ENCODE results near the gene BCL11A. TPM values are rescaled to one million over a fixed set of nuclear protein-coding genes. Genes with fewer than 3 reads are reported as not detected.

The BCL11A gene
- total and polyA plus RNA-seq, 2 of the 13 experiments (the other 11 are each of a cell fraction or from before 2014, with no cell fraction given), result not detected

DNA sequence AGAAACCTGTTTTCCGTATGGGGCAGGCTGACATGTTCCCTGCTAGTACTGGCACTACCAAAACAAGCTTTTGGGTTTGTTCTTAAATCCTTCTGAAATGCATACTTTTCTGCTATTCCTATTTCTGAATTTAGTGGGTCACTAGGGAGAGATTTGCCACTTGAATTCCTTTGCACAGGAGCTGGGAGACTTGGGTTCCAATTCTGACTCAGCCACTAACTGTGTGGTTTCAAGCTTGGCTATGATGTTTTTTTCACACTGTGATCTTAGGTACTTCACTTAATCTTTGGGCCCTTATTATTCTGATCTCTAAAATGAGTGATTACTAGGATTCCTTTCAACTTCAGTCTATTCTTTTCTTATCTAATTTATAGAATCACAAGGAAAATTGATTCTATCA is 105.5 kb downstream of the BCL11A start (continued):
- TF ChIP-seq HNRNPK (IDR thresholded peaks at IDR 0.05; ENCODE audit: low read depth, low read length, poor library complexity, severe bottlenecking), result no peak
- TF ChIP-seq, protein P1, sequence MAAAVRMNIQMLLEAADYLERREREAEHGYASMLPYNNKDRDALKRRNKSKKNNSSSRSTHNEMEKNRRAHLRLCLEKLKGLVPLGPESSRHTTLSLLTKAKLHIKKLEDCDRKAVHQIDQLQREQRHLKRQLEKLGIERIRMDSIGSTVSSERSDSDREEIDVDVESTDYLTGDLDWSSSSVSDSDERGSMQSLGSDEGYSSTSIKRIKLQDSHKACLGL (CRISPR knock-in tag; IDR thresholded peaks at IDR 0.05), result no peak

DNA sequence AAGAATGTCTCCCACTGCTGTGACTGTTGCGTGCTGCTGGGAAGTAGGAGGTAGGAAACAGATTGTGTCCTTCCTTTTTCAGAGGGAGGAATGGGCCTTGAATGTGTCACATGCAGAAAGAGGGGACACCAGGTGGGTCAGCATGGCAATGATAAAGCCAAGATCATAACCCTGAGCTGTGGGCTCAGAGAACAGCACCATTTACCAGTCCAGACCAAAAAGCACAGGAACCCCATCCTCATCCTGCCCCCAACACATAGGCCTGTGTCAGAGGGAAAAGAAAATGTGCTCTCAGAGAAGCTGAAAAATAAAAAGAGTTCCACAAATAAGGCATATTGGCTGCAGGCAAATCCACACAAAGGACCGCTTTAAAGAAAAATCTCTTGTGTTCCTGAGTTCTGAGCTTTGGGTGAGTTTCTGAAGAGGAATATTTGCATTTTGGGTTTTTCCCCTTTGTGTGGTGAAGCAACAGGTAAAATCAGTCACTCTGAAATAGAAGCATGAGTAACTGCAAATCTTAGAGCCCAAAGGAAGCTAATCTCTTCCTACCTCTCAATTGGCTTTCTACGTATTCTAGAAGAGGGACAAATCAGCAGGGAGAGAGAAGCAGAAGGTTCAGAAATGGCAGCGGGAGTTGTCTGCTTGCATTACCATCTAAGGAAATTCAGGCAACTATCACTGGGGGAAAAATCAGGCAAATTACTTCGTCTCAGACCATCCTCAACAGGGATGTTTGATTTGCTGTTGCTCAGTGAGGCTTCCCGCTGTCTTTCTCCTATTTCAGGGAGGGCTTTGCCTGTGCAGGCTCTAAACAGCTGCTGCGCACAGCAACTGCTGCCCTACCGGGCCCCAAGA is 106.8 kb downstream of the BCL11A start:
- no peak overlapping the region for H3K4me3 ChIP-seq (replicated peaks in 1 of 3; ENCODE audit: insufficient read depth in 1 of 3, low read depth in 2 of 3, low read length in 3 of 3)
- FAIRE-seq, result no peak
- TF ChIP-seq ZFP36L2 (CRISPR knock-in tag; IDR thresholded peaks at IDR 0.05) (no peak), PHF8 (CRISPR knock-in tag; IDR thresholded peaks at IDR 0.05) (no peak), TOE1 (CRISPR knock-in tag; IDR thresholded peaks at IDR 0.05) (no peak), KDM6A (CRISPR knock-in tag; IDR thresholded peaks at IDR 0.05; ENCODE audit: low read depth) (no peak), SPEN (CRISPR knock-in tag; IDR thresholded peaks at IDR 0.05; ENCODE audit: low read depth) (no peak), ATF6 (CRISPR knock-in tag; conservative IDR thresholded peaks at IDR 0.05) (no peak)
- TF ChIP-seq, protein P2, sequence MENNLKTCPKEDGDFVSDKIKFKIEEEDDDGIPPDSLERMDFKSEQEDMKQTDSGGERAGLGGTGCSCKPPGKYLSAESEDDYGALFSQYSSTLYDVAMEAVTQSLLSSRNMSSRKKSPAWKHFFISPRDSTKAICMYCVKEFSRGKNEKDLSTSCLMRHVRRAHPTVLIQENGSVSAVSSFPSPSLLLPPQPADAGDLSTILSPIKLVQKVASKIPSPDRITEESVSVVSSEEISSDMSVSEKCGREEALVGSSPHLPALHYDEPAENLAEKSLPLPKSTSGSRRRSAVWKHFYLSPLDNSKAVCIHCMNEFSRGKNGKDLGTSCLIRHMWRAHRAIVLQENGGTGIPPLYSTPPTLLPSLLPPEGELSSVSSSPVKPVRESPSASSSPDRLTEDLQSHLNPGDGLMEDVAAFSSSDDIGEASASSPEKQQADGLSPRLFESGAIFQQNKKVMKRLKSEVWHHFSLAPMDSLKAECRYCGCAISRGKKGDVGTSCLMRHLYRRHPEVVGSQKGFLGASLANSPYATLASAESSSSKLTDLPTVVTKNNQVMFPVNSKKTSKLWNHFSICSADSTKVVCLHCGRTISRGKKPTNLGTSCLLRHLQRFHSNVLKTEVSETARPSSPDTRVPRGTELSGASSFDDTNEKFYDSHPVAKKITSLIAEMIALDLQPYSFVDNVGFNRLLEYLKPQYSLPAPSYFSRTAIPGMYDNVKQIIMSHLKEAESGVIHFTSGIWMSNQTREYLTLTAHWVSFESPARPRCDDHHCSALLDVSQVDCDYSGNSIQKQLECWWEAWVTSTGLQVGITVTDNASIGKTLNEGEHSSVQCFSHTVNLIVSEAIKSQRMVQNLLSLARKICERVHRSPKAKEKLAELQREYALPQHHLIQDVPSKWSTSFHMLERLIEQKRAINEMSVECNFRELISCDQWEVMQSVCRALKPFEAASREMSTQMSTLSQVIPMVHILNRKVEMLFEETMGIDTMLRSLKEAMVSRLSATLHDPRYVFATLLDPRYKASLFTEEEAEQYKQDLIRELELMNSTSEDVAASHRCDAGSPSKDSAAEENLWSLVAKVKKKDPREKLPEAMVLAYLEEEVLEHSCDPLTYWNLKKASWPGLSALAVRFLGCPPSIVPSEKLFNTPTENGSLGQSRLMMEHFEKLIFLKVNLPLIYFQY (CRISPR knock-in tag; IDR thresholded peaks at IDR 0.05; ENCODE audit: borderline replicate concordance), result no peak
- TF ChIP-seq, protein P3, sequence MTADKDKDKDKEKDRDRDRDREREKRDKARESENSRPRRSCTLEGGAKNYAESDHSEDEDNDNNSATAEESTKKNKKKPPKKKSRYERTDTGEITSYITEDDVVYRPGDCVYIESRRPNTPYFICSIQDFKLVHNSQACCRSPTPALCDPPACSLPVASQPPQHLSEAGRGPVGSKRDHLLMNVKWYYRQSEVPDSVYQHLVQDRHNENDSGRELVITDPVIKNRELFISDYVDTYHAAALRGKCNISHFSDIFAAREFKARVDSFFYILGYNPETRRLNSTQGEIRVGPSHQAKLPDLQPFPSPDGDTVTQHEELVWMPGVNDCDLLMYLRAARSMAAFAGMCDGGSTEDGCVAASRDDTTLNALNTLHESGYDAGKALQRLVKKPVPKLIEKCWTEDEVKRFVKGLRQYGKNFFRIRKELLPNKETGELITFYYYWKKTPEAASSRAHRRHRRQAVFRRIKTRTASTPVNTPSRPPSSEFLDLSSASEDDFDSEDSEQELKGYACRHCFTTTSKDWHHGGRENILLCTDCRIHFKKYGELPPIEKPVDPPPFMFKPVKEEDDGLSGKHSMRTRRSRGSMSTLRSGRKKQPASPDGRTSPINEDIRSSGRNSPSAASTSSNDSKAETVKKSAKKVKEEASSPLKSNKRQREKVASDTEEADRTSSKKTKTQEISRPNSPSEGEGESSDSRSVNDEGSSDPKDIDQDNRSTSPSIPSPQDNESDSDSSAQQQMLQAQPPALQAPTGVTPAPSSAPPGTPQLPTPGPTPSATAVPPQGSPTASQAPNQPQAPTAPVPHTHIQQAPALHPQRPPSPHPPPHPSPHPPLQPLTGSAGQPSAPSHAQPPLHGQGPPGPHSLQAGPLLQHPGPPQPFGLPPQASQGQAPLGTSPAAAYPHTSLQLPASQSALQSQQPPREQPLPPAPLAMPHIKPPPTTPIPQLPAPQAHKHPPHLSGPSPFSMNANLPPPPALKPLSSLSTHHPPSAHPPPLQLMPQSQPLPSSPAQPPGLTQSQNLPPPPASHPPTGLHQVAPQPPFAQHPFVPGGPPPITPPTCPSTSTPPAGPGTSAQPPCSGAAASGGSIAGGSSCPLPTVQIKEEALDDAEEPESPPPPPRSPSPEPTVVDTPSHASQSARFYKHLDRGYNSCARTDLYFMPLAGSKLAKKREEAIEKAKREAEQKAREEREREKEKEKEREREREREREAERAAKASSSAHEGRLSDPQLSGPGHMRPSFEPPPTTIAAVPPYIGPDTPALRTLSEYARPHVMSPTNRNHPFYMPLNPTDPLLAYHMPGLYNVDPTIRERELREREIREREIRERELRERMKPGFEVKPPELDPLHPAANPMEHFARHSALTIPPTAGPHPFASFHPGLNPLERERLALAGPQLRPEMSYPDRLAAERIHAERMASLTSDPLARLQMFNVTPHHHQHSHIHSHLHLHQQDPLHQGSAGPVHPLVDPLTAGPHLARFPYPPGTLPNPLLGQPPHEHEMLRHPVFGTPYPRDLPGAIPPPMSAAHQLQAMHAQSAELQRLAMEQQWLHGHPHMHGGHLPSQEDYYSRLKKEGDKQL (CRISPR knock-in tag; IDR thresholded peaks at IDR 0.05; ENCODE audit: low read depth), result no peak

More for the DNA sequence above, 106.8 kb downstream of the BCL11A start:
- H3K27ac ChIP-seq (ENCODE audit: extremely low read length, insufficient read depth, low read length), result no peak overlapping the region
- H3K4me2 ChIP-seq (ENCODE audit: low read depth, low read length), result no peak overlapping the region
- in situ Hi-C loops (cut with HindIII; ENCODE audit: extremely low pct_ligation_motif_present, low pct_unique_long_range_greater_than_20kb) (no loop called here), intact Hi-C loops (cut with micrococcal nuclease; ENCODE audit: unreplicated experiment) (no loop called here)
- no peaks in the 10 kb centered on the region for H3K79me2 ChIP-seq (ENCODE audit: insufficient read depth, low read length)
- WGBS (ENCODE audit: low lambda C conversion rate), result 48% methylated on average over 8 of the region's 8 CpGs
- no peaks in the 10 kb centered on the region for H3K4me1 ChIP-seq (ENCODE audit: insufficient read depth, low read length)
- no peaks in the 10 kb centered on the region; a peak in 1 of 5 replicates for H3K27me3 ChIP-seq (ENCODE audit: control insufficient read depth in 1 of 2, insufficient read depth in 2 of 2, low read length in 2 of 2)
- H2AFZ ChIP-seq (ENCODE audit: low read length), result no peak overlapping the region
- H3K9me3 ChIP-seq (ENCODE audit: low read length), result no peaks in the 10 kb centered on the region
- no TSS peak for BruUV-seq (replicated peaks)
- ATAC-seq, result no peak
- H4K20me1 ChIP-seq (ENCODE audit: insufficient read depth, low read length), result no peaks in the 10 kb centered on the region
- H3K36me3 ChIP-seq (replicated peaks in 1 of 2; ENCODE audit: control insufficient read depth in 1 of 2, insufficient read depth in 2 of 2, low read length in 2 of 2), result no peaks in the 10 kb centered on the region
- POLR2A ChIA-PET, result no interaction called here
- CTCF ChIA-PET (ENCODE audit: low intra/inter-chr PET ratio, low total read pairs), result no interaction called here
- H3K9ac ChIP-seq (ENCODE audit: insufficient read depth, low read depth, low read length), result no peak overlapping the region
- no peak for DNase-seq (ENCODE audit: low spot score)

All from HepG2 (cell line).